ENCODE data around the gene LINC00237. TPM values are rescaled to one million over a fixed set of nuclear protein-coding genes. Genes with fewer than 3 reads are reported as not detected.
A peak's percentile ranks its signal among the peaks of the same experiment; 100 is the strongest.

The LINC00237 gene
- total RNA-seq, 1 experiment from 2014 or later, result 0.90 TPM

DNA sequence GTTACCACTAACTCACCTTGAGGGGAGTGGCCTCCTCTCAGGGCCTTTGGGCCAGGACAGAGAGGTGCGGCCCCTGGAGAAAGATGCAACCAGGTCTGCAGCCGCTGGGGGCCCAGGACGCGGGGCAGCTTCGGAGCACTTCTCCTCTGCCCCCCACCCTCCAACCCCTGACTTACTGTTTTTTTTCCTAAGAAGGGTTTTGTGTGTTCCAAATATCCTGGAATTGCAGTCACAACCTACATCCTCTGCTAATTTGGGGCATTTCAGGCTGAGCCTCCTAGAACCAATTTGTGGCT, 1.7 kb downstream of the LINC00237 start:
- Histone ChIP-seq H3K27me3 (ENCODE audit: insufficient read depth, low read length) (peaks cover 38% of the 10 kb centered on the region), H4K5ac (ENCODE audit: insufficient read length, low read depth, low read length) (no peak overlapping the region), H3K9me3 (ENCODE audit: control insufficient read depth, low read depth, low read length) (no peaks in the 10 kb centered on the region), H3K79me2 (ENCODE audit: insufficient read depth, low read length) (no peaks in the 10 kb centered on the region), H2AK5ac (ENCODE audit: insufficient read length, low read length) (no peak overlapping the region), H4K91ac (ENCODE audit: insufficient read length, low read depth, low read length) (no peak overlapping the region), H2BK5ac (ENCODE audit: insufficient read length, low read length) (no peak overlapping the region), H2BK20ac (ENCODE audit: low read depth, low read length, poor library complexity, severe bottlenecking) (no peak overlapping the region), H2BK12ac (ENCODE audit: insufficient read length, low read depth, low read length) (no peak overlapping the region), H3K4ac (ENCODE audit: low read depth, low read length) (no peak overlapping the region), H2AFZ (ENCODE audit: low read length) (no peak overlapping the region), H3K27ac (ENCODE audit: insufficient read length, low read depth, low read length) (no peak overlapping the region), H3K4me2 (ENCODE audit: insufficient read depth, insufficient read length, low read length) (peak overlapping the region; percentile 64), H3K79me1 (ENCODE audit: insufficient read depth, low read depth, low read length, poor library complexity, severe bottlenecking) (no peaks in the 10 kb centered on the region), H3T11ph (ENCODE audit: low read length) (no peak overlapping the region), H3K9ac (ENCODE audit: extremely low read depth, insufficient read length, low read length) (no peak overlapping the region), H3K56ac (ENCODE audit: insufficient read length, low read depth, low read length) (no peak overlapping the region), H3K23ac (ENCODE audit: insufficient read length, low read depth, low read length) (no peak overlapping the region), H3K18ac (ENCODE audit: insufficient read length, low read depth, low read length) (no peak overlapping the region), H2BK15ac (ENCODE audit: low read depth, low read length) (no peak overlapping the region), H3K4me1 (ENCODE audit: insufficient read depth, low read length) (no peaks in the 10 kb centered on the region; the same call in 1 of the 2 replicates), H3K23me2 (ENCODE audit: insufficient read length, low read depth, low read length, poor library complexity, severe bottlenecking) (peaks cover 59% of the 10 kb centered on the region), H3K14ac (ENCODE audit: insufficient read depth, low read length) (no peak overlapping the region), H4K20me1 (ENCODE audit: control insufficient read depth, insufficient read depth, insufficient read length) (no peaks in the 10 kb centered on the region), H2BK120ac (ENCODE audit: low read depth, low read length, poor library complexity, severe bottlenecking) (no peak overlapping the region), H4K8ac (replicated peaks; ENCODE audit: insufficient read length, low read depth, low read length) (no peak overlapping the region)
- WGBS (ENCODE audit: extremely low coverage, insufficient read length, low lambda C conversion rate), result no CpG with 5 or more reads among the region's 5 CpGs
- Mint-ChIP-seq H3K4me3 (peak overlapping the region; percentile 62 to 89), H3K4me1 (peaks cover 36 to 53% of the 10 kb centered on the region in 2 experiments), H3K36me3 (ENCODE audit: insufficient read depth in 1 of 3, low read depth in 3 of 3) (no peaks in the 10 kb centered on the region), H3K9me3 (peaks cover 0 to 3% of the 10 kb centered on the region in 2 experiments; a peak in 2 of 5 replicates), H3K27ac (no peak overlapping the region), H3K27me3 (ENCODE audit: low read depth) (peaks cover 98% of the 10 kb centered on the region)
- peak; percentile 25; the same call in 2 of the 3 replicates for TF ChIP-seq CTCF (conservative IDR thresholded peaks at IDR 0.05)
- peak; percentile 62 for DNase-seq

Measured in H9 (cell line).